Gastroesophageal sphincter (tissue), 4 donors: Measurements from ENCODE around the gene SLC2A6. TPM values are rescaled to one million over a fixed set of nuclear protein-coding genes. Genes with fewer than 3 reads are reported as not detected.

Experiments used
- ATAC-seq: fragments of 150-250 bp; one replicate; pipeline ENCODE4 v1.9.1; 2016; ENCODE audit warnings: mild to moderate bottlenecking, moderate library complexity
- H3K27ac ChIP-seq, 4 donors: fragments of 200-600 bp; sonication (generic) in 3 of 4; 1 replicate in 3 of 4; 2 replicates in 1 of 4; pipeline ENCODE4 v1.5.1; 2016 to 2019
- H3K27me3 ChIP-seq: fragments of 200-600 bp; sonication (generic); one replicate; pipeline ENCODE4 v1.5.1; 2019
- H3K36me3 ChIP-seq, 2 donors: fragments of 200-600 bp; sonication (generic); one replicate each; pipeline ENCODE4 v1.5.1; 2019; ENCODE audit warnings: control low read depth in 1 of 2
- H3K4me1 ChIP-seq, 3 donors: fragments of 200-600 bp; sonication (generic); 1 replicate in 2 of 3; 2 replicates in 1 of 3; pipeline ENCODE4 v1.5.1; 2016 to 2019; ENCODE audit warnings: control low read depth in 2 of 3
- H3K4me3 ChIP-seq, 2 donors: fragments of 200-600 bp; sonication (generic); one replicate each; pipeline ENCODE4 v1.5.1; 2019; ENCODE audit warnings: mild to moderate bottlenecking in 1 of 2, moderate library complexity in 1 of 2
- H3K9me3 ChIP-seq, 3 donors: fragments of 200-600 bp; sonication (generic); one replicate each; pipeline ENCODE4 v1.5.1; 2017 to 2019; ENCODE audit warnings: control low read depth in 2 of 3
- CTCF ChIP-seq, 4 experiments: fragments of 200-600 bp in 2 of 4; fragments of 450-650 bp in 2 of 4; sonication (generic) in 1 of 4; IDR thresholded peaks; one replicate each; pipeline ENCODE4 v1.5.1; 2017 to 2019; ENCODE audit warnings: antibody characterized with exemption in 4 of 4, mild to moderate bottlenecking in 2 of 4, moderate library complexity in 2 of 4
- EP300 ChIP-seq: sonication (generic); formaldehyde crosslinking; IDR thresholded peaks from one replicate; pipeline ENCODE4 v1.6.1; 2017; ENCODE audit warnings: antibody characterized with exemption, mild to moderate bottlenecking
- POLR2A ChIP-seq, 2 donors: fragments of 450-650 bp; IDR thresholded peaks; one replicate each; pipeline ENCODE4 v1.6.1; 2017; ENCODE audit warnings: antibody characterized with exemption in 2 of 2, mild to moderate bottlenecking in 2 of 2, moderate library complexity in 1 of 2
- POLR2AphosphoS5 ChIP-seq: sonication (generic); formaldehyde crosslinking; IDR thresholded peaks from one replicate; pipeline ENCODE4 v1.6.1; 2017; ENCODE audit warnings: antibody characterized with exemption
- WGBS, 2 donors: methylation state at CpG; one replicate each; pipeline ENCODE4 v1.1.5; 2018; ENCODE audit warnings: low coverage in 1 of 2; 5-methylcytosine and 5-hydroxymethylcytosine counted together
- total RNA-seq, 4 donors: library from RNA; depleted of rRNA; stranded (reverse); fragments of >200 nt; gene quantifications; one replicate each; pipeline ENCODE4 v1.1.0, GENCODE V29; 2016

Gene SLC2A6
- total RNA-seq, 4 donors from 2014 or later = 1.7 to 11.8 (median 5.2) TPM

GRCh38 chr9:133471551-133472276 lies 7.2 kb downstream of the SLC2A6 start:
- H3K4me1 ChIP-seq = no peaks in the 10 kb centered on the region
- TF ChIP-seq POLR2A (IDR thresholded peaks at IDR 0.05) (no peak), EP300 (no peak), POLR2AphosphoS5 (no peak), CTCF (IDR thresholded peaks at IDR 0.05) (no peak)
- no peak overlapping the region for H3K27ac ChIP-seq
- no peaks in the 10 kb centered on the region for H3K9me3 ChIP-seq
- no peak for ATAC-seq
- H3K4me3 ChIP-seq = no peak overlapping the region
- peaks cover 0 to 52% of the 10 kb centered on the region in 2 donors for H3K36me3 ChIP-seq
- WGBS, 2 donors = 60% methylated on average over 1 of the region's 27 CpGs; no CpG with 5 or more reads in 1 of the 2 donors
- H3K27me3 ChIP-seq = no peaks in the 10 kb centered on the region

GRCh38 chr9:133470988-133471387 lies 7.9 kb downstream of the SLC2A6 start:
- Histone ChIP-seq H3K9me3 (no peaks in the 10 kb centered on the region), H3K36me3 (peaks cover 0 to 50% of the 10 kb centered on the region in 2 donors), H3K27me3 (no peaks in the 10 kb centered on the region), H3K4me1 (no peaks in the 10 kb centered on the region), H3K4me3 (no peak overlapping the region), H3K27ac (no peak overlapping the region)
- 81 to 85% methylated on average over 3 to 6 of the region's 7 CpGs for WGBS, 2 donors
- TF ChIP-seq EP300 (no peak), POLR2A (IDR thresholded peaks at IDR 0.05) (no peak), POLR2AphosphoS5 (no peak), CTCF (IDR thresholded peaks at IDR 0.05) (no peak)
- no peak for ATAC-seq

GRCh38 chr9:133470427-133470924 lies 8.4 kb downstream of the SLC2A6 start:
- WGBS, 2 donors = 68% methylated on average over 7 of the region's 16 CpGs; no CpG with 5 or more reads in 1 of the 2 donors
- peaks cover 0 to 53% of the 10 kb centered on the region in 2 donors for H3K36me3 ChIP-seq
- no peak for ATAC-seq
- H3K4me1 ChIP-seq = no peaks in the 10 kb centered on the region
- no peak overlapping the region for H3K27ac ChIP-seq
- no peaks in the 10 kb centered on the region for H3K27me3 ChIP-seq
- TF ChIP-seq CTCF (IDR thresholded peaks at IDR 0.05) = no peak
- no peak for TF ChIP-seq POLR2AphosphoS5
- TF ChIP-seq POLR2A (IDR thresholded peaks at IDR 0.05) = no peak
- no peak for TF ChIP-seq EP300
- H3K4me3 ChIP-seq = no peak overlapping the region
- H3K9me3 ChIP-seq = no peaks in the 10 kb centered on the region

GRCh38 chr9:133468777-133469421 lies 10.0 kb downstream of the SLC2A6 start:
- Histone ChIP-seq H3K36me3 (peaks cover 0 to 57% of the 10 kb centered on the region in 2 donors), H3K27ac (no peak overlapping the region), H3K4me1 (no peaks in the 10 kb centered on the region), H3K9me3 (no peaks in the 10 kb centered on the region), H3K4me3 (no peak overlapping the region), H3K27me3 (no peaks in the 10 kb centered on the region)
- WGBS, 2 donors = no CpG with 5 or more reads among the region's 6 CpGs
- no peak for ATAC-seq
- TF ChIP-seq POLR2AphosphoS5 = no peak

- no peaks in the 10 kb centered on the region for H3K9me3 ChIP-seq
- no peak for ATAC-seq
- no peaks in the 10 kb centered on the region for H3K4me1 ChIP-seq
- H3K27me3 ChIP-seq = no peaks in the 10 kb centered on the region
- TF ChIP-seq EP300 (no peak), POLR2AphosphoS5 (no peak), POLR2A (IDR thresholded peaks at IDR 0.05) (no peak), CTCF (IDR thresholded peaks at IDR 0.05) (no peak)
- H3K36me3 ChIP-seq = peaks cover 0 to 57% of the 10 kb centered on the region in 2 donors
- no peak overlapping the region for H3K4me3 ChIP-seq
- no CpG with 5 or more reads among the region's 11 CpGs for WGBS, 2 donors
- no peak overlapping the region for H3K27ac ChIP-seq
These were observed 10.5 kb downstream of the SLC2A6 start for GRCh38 chr9:133468374-133468773.
